ENCODE data around the gene IL33.

The IL33 gene

DNA sequence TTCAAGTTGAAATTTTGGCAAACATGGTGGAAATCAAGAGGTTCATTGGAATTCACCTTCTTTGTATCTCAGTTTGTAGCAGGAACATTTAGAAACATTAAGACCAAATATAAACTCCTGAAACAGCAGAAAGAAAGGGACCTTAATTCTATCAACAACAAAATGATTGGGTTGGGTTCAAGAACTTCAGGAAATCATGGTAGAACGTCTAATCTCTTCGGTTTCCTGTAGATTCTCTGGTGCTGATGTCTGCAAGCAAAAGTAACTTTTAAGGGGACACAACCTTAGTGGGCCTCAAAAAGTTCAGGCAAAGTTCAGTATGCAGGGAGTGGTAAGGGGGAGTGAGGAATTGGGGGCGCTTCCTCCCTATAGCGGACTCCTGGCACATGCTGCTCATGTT, 3.4 kb downstream of the IL33 start:
- TF ChIP-seq POLR2A (IDR thresholded peaks at IDR 0.05; ENCODE audit: extremely low read depth, insufficient read length) (no peak), MYC (IDR thresholded peaks at IDR 0.05; ENCODE audit: low read depth, low read length) (no peak)
- TF ChIP-seq, protein P1, sequence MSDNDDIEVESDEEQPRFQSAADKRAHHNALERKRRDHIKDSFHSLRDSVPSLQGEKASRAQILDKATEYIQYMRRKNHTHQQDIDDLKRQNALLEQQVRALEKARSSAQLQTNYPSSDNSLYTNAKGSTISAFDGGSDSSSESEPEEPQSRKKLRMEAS (IDR thresholded peaks at IDR 0.05; ENCODE audit: low read depth, low read length), result no peak
- TF ChIP-seq, protein P2, sequence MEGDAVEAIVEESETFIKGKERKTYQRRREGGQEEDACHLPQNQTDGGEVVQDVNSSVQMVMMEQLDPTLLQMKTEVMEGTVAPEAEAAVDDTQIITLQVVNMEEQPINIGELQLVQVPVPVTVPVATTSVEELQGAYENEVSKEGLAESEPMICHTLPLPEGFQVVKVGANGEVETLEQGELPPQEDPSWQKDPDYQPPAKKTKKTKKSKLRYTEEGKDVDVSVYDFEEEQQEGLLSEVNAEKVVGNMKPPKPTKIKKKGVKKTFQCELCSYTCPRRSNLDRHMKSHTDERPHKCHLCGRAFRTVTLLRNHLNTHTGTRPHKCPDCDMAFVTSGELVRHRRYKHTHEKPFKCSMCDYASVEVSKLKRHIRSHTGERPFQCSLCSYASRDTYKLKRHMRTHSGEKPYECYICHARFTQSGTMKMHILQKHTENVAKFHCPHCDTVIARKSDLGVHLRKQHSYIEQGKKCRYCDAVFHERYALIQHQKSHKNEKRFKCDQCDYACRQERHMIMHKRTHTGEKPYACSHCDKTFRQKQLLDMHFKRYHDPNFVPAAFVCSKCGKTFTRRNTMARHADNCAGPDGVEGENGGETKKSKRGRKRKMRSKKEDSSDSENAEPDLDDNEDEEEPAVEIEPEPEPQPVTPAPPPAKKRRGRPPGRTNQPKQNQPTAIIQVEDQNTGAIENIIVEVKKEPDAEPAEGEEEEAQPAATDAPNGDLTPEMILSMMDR (IDR thresholded peaks at IDR 0.05; ENCODE audit: low read depth, low read length), result no peak
- DNase-seq (ENCODE audit: low read depth), result no peak
- no peak overlapping the region for H3K4me3 ChIP-seq (ENCODE audit: low read depth, low read length)

DNA sequence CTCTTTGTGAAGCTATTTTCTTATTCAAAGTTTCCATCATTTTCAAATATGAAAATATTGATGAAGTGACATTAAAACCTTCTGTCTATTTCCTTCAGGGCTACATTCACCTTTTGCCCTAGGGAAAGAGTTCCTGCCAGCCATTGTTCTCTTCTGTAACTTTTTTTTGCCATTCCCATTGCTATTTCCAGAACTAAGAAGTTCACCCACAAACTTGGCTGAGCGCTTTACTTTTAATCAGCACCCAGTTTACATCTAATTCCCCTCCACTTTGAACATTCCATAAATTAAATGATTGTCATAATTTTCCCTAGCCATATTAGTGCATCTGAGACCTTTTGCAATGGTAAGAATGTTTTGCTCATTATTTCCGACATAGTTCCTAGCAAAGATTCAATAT, 4.4 kb downstream of the IL33 start:
- no peak overlapping the region for H3K4me3 ChIP-seq (ENCODE audit: low read depth, low read length)
- no peak for DNase-seq (ENCODE audit: low read depth)
- TF ChIP-seq, protein P1 (IDR thresholded peaks at IDR 0.05; ENCODE audit: low read depth, low read length), result no peak
- TF ChIP-seq POLR2A (IDR thresholded peaks at IDR 0.05; ENCODE audit: extremely low read depth, insufficient read length), result no peak
- TF ChIP-seq, protein P2 (IDR thresholded peaks at IDR 0.05; ENCODE audit: low read depth, low read length), result no peak
- no peak for TF ChIP-seq MYC (IDR thresholded peaks at IDR 0.05; ENCODE audit: low read depth, low read length)

DNA sequence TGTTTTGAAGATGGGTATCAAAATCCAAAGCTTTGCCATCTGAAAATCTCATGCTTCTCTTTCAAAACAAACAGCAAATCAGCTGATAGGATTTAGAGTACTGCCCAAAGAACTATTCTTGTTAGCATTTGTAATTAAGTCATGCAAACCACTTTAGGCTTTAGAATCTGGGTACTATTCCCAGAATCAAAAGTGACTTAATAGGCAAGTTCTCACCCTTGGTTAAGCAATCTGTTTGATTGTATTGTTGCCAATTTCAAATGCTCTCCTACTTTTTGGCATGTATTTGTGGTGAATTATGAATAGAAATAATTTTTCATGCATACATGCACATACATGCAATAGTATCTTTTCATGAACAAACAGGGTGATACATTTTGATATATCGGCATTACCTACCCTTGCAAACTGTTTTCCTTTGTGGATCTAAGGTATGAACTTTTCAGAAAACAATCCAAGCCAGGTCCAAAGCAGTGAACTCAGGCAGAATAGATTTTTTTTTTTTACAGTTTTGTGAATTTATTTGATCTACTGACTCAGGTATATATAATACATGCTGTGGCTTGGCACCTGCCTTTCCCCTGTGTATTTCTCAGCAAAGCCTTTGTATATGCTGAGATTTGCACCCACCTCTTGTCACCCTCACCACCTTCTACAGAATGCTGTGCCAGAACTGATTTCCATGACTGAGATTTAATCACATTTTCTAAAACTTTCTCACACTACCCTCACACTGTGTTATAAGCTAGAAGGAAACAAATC, 9.0 kb downstream of the IL33 start:
- TF ChIP-seq, protein P1 (IDR thresholded peaks at IDR 0.05; ENCODE audit: low read depth, low read length), result no peak
- no peak for TF ChIP-seq POLR2A (IDR thresholded peaks at IDR 0.05; ENCODE audit: extremely low read depth, insufficient read length)
- no peak overlapping the region for H3K4me3 ChIP-seq (ENCODE audit: low read depth, low read length)
- DNase-seq (ENCODE audit: low read depth), result no peak

DNA sequence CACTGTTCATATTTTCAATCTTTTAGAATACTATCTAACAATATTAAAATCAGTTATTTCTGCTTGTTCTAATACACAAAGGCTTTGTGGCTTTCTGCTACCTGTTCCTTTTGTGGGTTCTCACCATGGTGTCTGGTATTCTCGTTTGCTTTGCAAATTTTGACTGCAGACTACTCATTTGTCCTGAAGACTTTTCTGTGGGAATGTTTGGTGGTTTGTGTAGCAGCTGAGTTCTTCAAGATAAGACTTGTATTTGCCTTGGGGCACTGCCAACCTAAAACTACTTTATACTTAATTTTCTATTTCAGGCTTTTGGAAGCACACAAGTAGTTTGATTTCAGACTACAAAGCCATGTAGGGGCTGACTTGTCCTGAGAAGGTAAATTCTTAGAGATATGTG, 11.1 kb downstream of the IL33 start:
- no peak overlapping the region for H3K4me3 ChIP-seq (ENCODE audit: low read depth, low read length)
- no peak for DNase-seq (ENCODE audit: low read depth)
- TF ChIP-seq, protein P2 (IDR thresholded peaks at IDR 0.05; ENCODE audit: low read depth, low read length), result no peak
- TF ChIP-seq POLR2A (IDR thresholded peaks at IDR 0.05; ENCODE audit: extremely low read depth, insufficient read length) (no peak), MYC (IDR thresholded peaks at IDR 0.05; ENCODE audit: low read depth, low read length) (no peak)
- TF ChIP-seq, protein P1 (IDR thresholded peaks at IDR 0.05; ENCODE audit: low read depth, low read length), result no peak

DNA sequence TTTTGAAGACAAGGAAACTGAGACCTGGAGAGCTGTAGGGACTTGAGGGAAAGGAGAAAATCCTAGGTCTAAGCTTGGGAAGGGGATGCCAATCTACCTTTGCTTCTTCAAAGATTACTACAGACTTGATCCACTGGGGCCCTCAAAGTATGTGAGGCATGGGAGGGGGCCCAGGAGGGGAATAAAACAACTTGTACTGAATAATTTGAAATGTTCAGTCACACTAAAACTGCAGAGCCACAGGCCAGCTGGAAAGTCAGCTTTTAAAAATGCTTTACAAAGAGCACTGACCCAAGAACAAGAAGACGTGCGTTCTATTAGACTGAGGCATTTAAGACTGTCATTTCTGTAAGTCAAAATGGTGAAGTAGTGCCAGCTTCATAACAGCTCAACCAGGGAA, 13.6 kb downstream of the IL33 start:
- TF ChIP-seq, protein P2 (IDR thresholded peaks at IDR 0.05; ENCODE audit: low read depth, low read length), result no peak
- no peak for TF ChIP-seq POLR2A (IDR thresholded peaks at IDR 0.05; ENCODE audit: extremely low read depth, insufficient read length)
- TF ChIP-seq, protein P1 (IDR thresholded peaks at IDR 0.05; ENCODE audit: low read depth, low read length), result no peak
- TF ChIP-seq MYC (IDR thresholded peaks at IDR 0.05; ENCODE audit: low read depth, low read length), result no peak
- no peak for DNase-seq (ENCODE audit: low read depth)
- no peak overlapping the region for H3K4me3 ChIP-seq (ENCODE audit: low read depth, low read length)

DNA sequence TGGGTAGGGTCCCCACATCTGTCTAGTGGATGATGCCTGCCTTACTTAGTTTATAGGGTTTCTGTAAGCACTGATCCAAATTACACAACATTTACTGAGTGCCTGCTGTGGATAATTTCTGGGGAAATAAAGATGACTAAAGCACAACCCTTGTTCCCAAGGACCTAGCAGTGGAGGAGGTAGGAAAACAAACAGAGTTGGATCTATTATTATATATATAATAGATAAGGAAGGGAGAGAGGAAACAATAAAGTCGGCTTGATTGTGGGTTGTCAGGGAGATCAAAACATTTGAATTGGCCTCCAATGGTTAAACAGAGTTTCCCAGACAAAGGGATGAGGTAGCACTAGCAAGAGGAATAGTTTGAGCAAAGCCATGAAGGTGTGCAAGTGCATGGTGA, 14.0 kb downstream of the IL33 start:
- DNase-seq (ENCODE audit: low read depth), result no peak
- H3K4me3 ChIP-seq (ENCODE audit: low read depth, low read length), result no peak overlapping the region
- no peak for TF ChIP-seq POLR2A (IDR thresholded peaks at IDR 0.05; ENCODE audit: extremely low read depth, insufficient read length)
- TF ChIP-seq, protein P1 (IDR thresholded peaks at IDR 0.05; ENCODE audit: low read depth, low read length), result no peak
- TF ChIP-seq, protein P2 (IDR thresholded peaks at IDR 0.05; ENCODE audit: low read depth, low read length), result no peak
- TF ChIP-seq MYC (IDR thresholded peaks at IDR 0.05; ENCODE audit: low read depth, low read length), result no peak
